Upper lobe of left lung (tissue), 6 donors: ENCODE results near the gene COG5. TPM values are rescaled to one million over a fixed set of nuclear protein-coding genes. Genes with fewer than 3 reads are reported as not detected.

Source experiments
- ATAC-seq, 2 donors: fragments of 200-7000 bp; cut with Tn5 transposase; one replicate each; pipeline ENCODE4 v1.9.1; 2022; ENCODE audit warnings: mild to moderate bottlenecking in 2 of 2, moderate library complexity in 2 of 2; ENCODE audit not compliant: low FRiP score in 2 of 2
- DNase-seq, 2 donors: peaks; one replicate each; pipeline ENCODE4 v3.0.0-alpha.2; 2019 to 2020
- H3K27ac ChIP-seq, 4 donors: fragments of 200-600 bp; sonication (generic); one replicate each; pipeline ENCODE4 v1.5.1; 2016 to 2019
- H3K27me3 ChIP-seq, 4 donors: fragments of 200-600 bp; sonication (generic); one replicate each; pipeline ENCODE4 v1.5.1; 2017 to 2019
- H3K36me3 ChIP-seq, 4 donors: fragments of 200-600 bp; sonication (generic); one replicate each; pipeline ENCODE4 v1.5.1; 2016 to 2019
- H3K4me1 ChIP-seq, 4 donors: fragments of 200-600 bp; sonication (generic); one replicate each; pipeline ENCODE4 v1.5.1; 2018 to 2019
- H3K4me3 ChIP-seq, 4 donors: fragments of 200-600 bp; sonication (generic); one replicate each; pipeline ENCODE4 v1.5.1; 2017 to 2019; ENCODE audit warnings: mild to moderate bottlenecking in 2 of 4, moderate library complexity in 1 of 4
- H3K9me3 ChIP-seq, 4 donors: fragments of 200-600 bp; sonication (generic); one replicate each; pipeline ENCODE4 v1.5.1; 2018 to 2019
- CTCF ChIP-seq, 6 experiments: fragments of 450-650 bp in 4 of 6; fragments of 200-600 bp in 2 of 6; sonication (generic) in 2 of 6; IDR thresholded peaks; one replicate each; pipeline ENCODE4 v1.5.1; 2016 to 2019; ENCODE audit warnings: antibody characterized with exemption in 6 of 6
- EP300 ChIP-seq, 4 donors: sonication (generic); formaldehyde crosslinking; IDR thresholded peaks; one replicate each; pipeline ENCODE4 v1.5.1; 2017; ENCODE audit warnings: antibody characterized with exemption in 4 of 4, control low read depth in 2 of 4
- POLR2A ChIP-seq, 4 donors: fragments of 450-650 bp; IDR thresholded peaks; one replicate each; pipeline ENCODE4 v1.5.1; 2016 to 2017; ENCODE audit warnings: antibody characterized with exemption in 4 of 4, mild to moderate bottlenecking in 2 of 4
- POLR2AphosphoS5 ChIP-seq, 2 donors: sonication (generic); formaldehyde crosslinking; IDR thresholded peaks; one replicate each; pipeline ENCODE4 v1.5.1; 2017; ENCODE audit warnings: antibody characterized with exemption in 2 of 2
- WGBS, 2 donors: methylation state at CpG; one replicate each; pipeline ENCODE4 v1.1.5; 2017 to 2018; 5-methylcytosine and 5-hydroxymethylcytosine counted together
- total RNA-seq, 6 donors: library from RNA; depleted of rRNA in 4 of 6; stranded (reverse); fragments of >200 nt in 4 of 6; gene quantifications; one replicate each; pipeline versions ENCODE4 v1.1.0 to v1.2.1, GENCODE V29; 2016 to 2021
- donor health status: DM: no; HTN: no; CAD: no; lungs with moderate emphysema.
- donor health status: DM: no; HTN: yes; CAD: no; lungs with severe emphysema.

The COG5 gene
- total RNA-seq, 6 donors from 2014 or later, result 31.6 to 88.0 (median 50.5) TPM

- ATAC-seq, result no peak
- Histone ChIP-seq H3K36me3 (no peaks in the 10 kb centered on the region), H3K27ac (no peak overlapping the region), H3K4me1 (no peaks in the 10 kb centered on the region), H3K4me3 (no peak overlapping the region), H3K9me3 (no peaks in the 10 kb centered on the region), H3K27me3 (no peaks in the 10 kb centered on the region)
- WGBS, 2 donors, result 86 to 89% methylated on average over 4 of the region's 4 CpGs
- TF ChIP-seq POLR2A (IDR thresholded peaks at IDR 0.05) (no peak), POLR2AphosphoS5 (IDR thresholded peaks at IDR 0.05) (no peak), EP300 (IDR thresholded peaks at IDR 0.05) (no peak)
- no peak for DNase-seq
Measured at GRCh38 chr7:107373354-107373753, 190.4 kb downstream of the COG5 start.

GRCh38 chr7:107372298-107372697 lies 191.4 kb downstream of the COG5 start:
- no peak for DNase-seq
- 72 to 89% methylated on average over 1 of the region's 1 CpG for WGBS, 2 donors
- no peaks in the 10 kb centered on the region for H3K4me1 ChIP-seq
- H3K36me3 ChIP-seq, result no peaks in the 10 kb centered on the region
- no peaks in the 10 kb centered on the region for H3K27me3 ChIP-seq
- no peak for ATAC-seq
- no peak for TF ChIP-seq POLR2AphosphoS5 (IDR thresholded peaks at IDR 0.05)
- TF ChIP-seq CTCF (IDR thresholded peaks at IDR 0.05), result no peak
- no peak for TF ChIP-seq EP300 (IDR thresholded peaks at IDR 0.05)
- no peak for TF ChIP-seq POLR2A (IDR thresholded peaks at IDR 0.05)
- no peak overlapping the region for H3K27ac ChIP-seq
- no peaks in the 10 kb centered on the region for H3K9me3 ChIP-seq
- H3K4me3 ChIP-seq, result no peak overlapping the region

DNA sequence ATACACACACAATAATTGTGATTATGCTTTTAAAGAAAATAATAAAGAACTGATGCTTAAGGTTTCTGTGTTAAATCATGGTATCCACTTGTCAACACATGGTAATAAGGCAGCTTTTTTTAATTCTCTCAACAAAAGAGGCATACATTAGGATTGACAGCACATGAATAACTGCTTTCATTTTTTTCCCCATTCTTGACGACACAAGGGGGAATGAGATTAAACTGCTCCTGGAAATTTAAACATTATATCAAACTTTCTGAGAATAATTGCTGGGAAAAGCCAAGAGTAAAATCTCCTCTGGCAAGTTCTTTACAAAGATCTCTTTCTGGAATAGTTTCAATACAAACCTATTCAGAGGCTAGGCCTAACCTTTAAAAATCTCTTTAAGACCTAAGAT lies 192.9 kb downstream of the COG5 start:
- H3K4me1 ChIP-seq, result no peaks in the 10 kb centered on the region
- no peaks in the 10 kb centered on the region for H3K9me3 ChIP-seq
- H3K27ac ChIP-seq, result no peak overlapping the region
- no peaks in the 10 kb centered on the region for H3K36me3 ChIP-seq
- H3K4me3 ChIP-seq, result no peak overlapping the region
- DNase-seq, result no peak
- WGBS, 2 donors, result 86 to 88% methylated on average over 1 of the region's 1 CpG
- H3K27me3 ChIP-seq, result no peaks in the 10 kb centered on the region
- no peak for TF ChIP-seq CTCF (IDR thresholded peaks at IDR 0.05)
- no peak for TF ChIP-seq POLR2AphosphoS5 (IDR thresholded peaks at IDR 0.05)
- TF ChIP-seq EP300 (IDR thresholded peaks at IDR 0.05), result no peak
- TF ChIP-seq POLR2A (IDR thresholded peaks at IDR 0.05), result no peak
- no peak for ATAC-seq

- no peaks in the 10 kb centered on the region for H3K9me3 ChIP-seq
- no peaks in the 10 kb centered on the region for H3K4me1 ChIP-seq
- 79 to 90% methylated on average over 1 of the region's 1 CpG for WGBS, 2 donors
- TF ChIP-seq EP300 (IDR thresholded peaks at IDR 0.05) (no peak), POLR2AphosphoS5 (IDR thresholded peaks at IDR 0.05) (no peak), CTCF (IDR thresholded peaks at IDR 0.05) (no peak), POLR2A (IDR thresholded peaks at IDR 0.05) (no peak)
- no peak for DNase-seq
- H3K27me3 ChIP-seq, result no peaks in the 10 kb centered on the region
- ATAC-seq, result no peak
- no peak overlapping the region for H3K27ac ChIP-seq
- H3K4me3 ChIP-seq, result no peak overlapping the region
- peaks cover 4 to 25% (median 13%) of the 10 kb centered on the region in 4 donors for H3K36me3 ChIP-seq
Measured at GRCh38 chr7:107364787-107365186, 198.9 kb downstream of the COG5 start.

DNA sequence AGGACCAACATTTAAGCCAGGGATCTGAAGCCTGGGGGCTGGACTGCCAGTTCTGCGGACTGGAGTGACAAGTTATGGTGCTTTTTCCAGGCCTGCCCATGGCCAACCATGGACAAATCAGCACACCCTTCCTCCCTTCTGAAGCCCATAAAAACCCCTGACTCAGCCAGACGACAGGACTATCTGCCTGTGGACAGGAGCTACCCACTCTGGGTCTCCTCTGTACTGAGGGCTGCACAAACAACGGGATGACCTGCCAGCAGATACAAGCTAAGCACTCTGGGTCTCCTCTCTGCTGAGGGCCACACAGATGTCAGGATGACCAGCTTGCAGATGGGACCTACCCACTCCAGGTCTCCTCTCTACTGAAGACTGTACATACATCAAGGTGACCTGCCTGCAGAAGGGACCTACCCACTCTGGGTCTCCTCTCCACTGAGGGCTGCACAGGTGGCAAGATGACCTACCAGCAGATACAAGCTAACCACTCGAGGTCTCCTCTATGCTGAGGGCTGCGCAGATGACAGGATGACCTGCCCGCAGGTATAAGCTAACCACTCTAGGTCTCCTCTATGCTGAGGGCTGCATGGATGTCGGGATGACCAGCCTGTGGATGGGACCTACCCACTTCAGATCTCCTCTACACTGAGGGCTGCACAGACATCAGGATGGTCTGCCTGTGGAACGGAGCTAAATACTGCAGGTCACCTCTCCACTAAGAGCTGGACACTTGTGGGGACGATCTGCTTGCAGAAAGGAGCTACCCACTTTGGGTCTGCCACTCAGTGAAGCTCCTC lies 204.0 kb downstream of the COG5 start:
- H3K27me3 ChIP-seq, result no peaks in the 10 kb centered on the region
- peaks cover 4 to 34% (median 19%) of the 10 kb centered on the region in 4 donors for H3K36me3 ChIP-seq
- H3K4me3 ChIP-seq, result no peak overlapping the region
- WGBS, 2 donors, result 82 to 94% methylated on average over 9 of the region's 9 CpGs
- H3K27ac ChIP-seq, result no peak overlapping the region
- DNase-seq (no peak), ATAC-seq (peak; percentile 11 to 24)
- no peaks in the 10 kb centered on the region for H3K9me3 ChIP-seq
- no peak for TF ChIP-seq CTCF (IDR thresholded peaks at IDR 0.05)
- no peak for TF ChIP-seq EP300 (IDR thresholded peaks at IDR 0.05)
- TF ChIP-seq POLR2AphosphoS5 (IDR thresholded peaks at IDR 0.05), result no peak
- no peak for TF ChIP-seq POLR2A (IDR thresholded peaks at IDR 0.05)
- H3K4me1 ChIP-seq, result no peaks in the 10 kb centered on the region
